K562 (cell line): ENCODE data around the gene SPTBN2. TPM values are rescaled to one million over a fixed set of nuclear protein-coding genes. Genes with fewer than 3 reads are reported as not detected.

Experiments used
- CBX3 ChIP-seq, 2 experiments: IDR thresholded peaks; 1 replicate in 1 of 2; 2 replicates in 1 of 2; pipeline ENCODE4 v1.6.1; 2012; ENCODE audit warnings: inconsistent platforms in 2 of 2, low read length in 2 of 2, borderline replicate concordance in 1 of 2, control low read depth in 1 of 2
- EZH2 ChIP-seq: IDR thresholded peaks from 2 replicates; pipeline ENCODE4 v1.6.1; 2012; ENCODE audit warnings: low read depth, mild to moderate bottlenecking, inconsistent platforms, low read length, borderline replicate concordance
- ILF3 ChIP-seq: fragments of 450-650 bp; IDR thresholded peaks from 2 replicates; pipeline ENCODE4 v1.6.1; 2018; ENCODE audit warnings: antibody characterized with exemption, mild to moderate bottlenecking, moderate library complexity, borderline replicate concordance
- KDM5B ChIP-seq: fragments of 200-600 bp; sonication (generic); IDR thresholded peaks from 2 replicates; pipeline ENCODE4 v1.6.1; 2012; ENCODE audit warnings: low read depth, mild to moderate bottlenecking, moderate library complexity, low read length, control low read depth, inconsistent platforms; ENCODE audit not compliant: insufficient replicate concordance
- L3MBTL2 ChIP-seq: fragments of 450-650 bp; IDR thresholded peaks from 2 replicates; pipeline ENCODE4 v1.6.1; 2016; ENCODE audit warnings: mild to moderate bottlenecking, moderate library complexity
- MBD2 ChIP-seq: sonication (generic); IDR thresholded peaks from 2 replicates; pipeline ENCODE4 v1.6.1; 2016; ENCODE audit warnings: low read depth, borderline replicate concordance
- NFIC ChIP-seq: fragments of 450-650 bp; IDR thresholded peaks from 2 replicates; pipeline ENCODE4 v1.6.1; 2017; ENCODE audit warnings: mild to moderate bottlenecking, inconsistent platforms
- PYGO2 ChIP-seq: fragments of 450-650 bp; IDR thresholded peaks from 2 replicates; pipeline ENCODE4 v1.6.1; 2016; ENCODE audit warnings: mild to moderate bottlenecking, missing genetic modification characterization, moderate library complexity, missing compliant biosample characterization
- SAP30 ChIP-seq: fragments of 200-600 bp; sonication (generic); IDR thresholded peaks from 2 replicates; pipeline ENCODE4 v1.6.1; 2012; ENCODE audit warnings: borderline replicate concordance, low read depth, mild to moderate bottlenecking, moderate library complexity, low read length, control low read depth, inconsistent platforms; ENCODE audit not compliant: insufficient read depth, poor library complexity, severe bottlenecking
- SIN3A ChIP-seq, 2 experiments: fragments of 150-350 bp in 1 of 2; IDR thresholded peaks; 2 replicates each; pipeline ENCODE4 v1.6.1; 2011 to 2016; ENCODE audit warnings: borderline replicate concordance in 2 of 2, low read depth in 2 of 2, low read length in 2 of 2, mild to moderate bottlenecking in 2 of 2, moderate library complexity in 2 of 2; ENCODE audit not compliant: control insufficient read depth in 1 of 2
- ZEB2 ChIP-seq: fragments of 450-650 bp; IDR thresholded peaks from 2 replicates; pipeline ENCODE4 v1.6.1; 2016
- ZNF24 ChIP-seq: fragments of 450-650 bp; IDR thresholded peaks from 2 replicates; pipeline ENCODE4 v1.6.1; 2016
- ZNF766 ChIP-seq: fragments of 200-800 bp; sonication (Bioruptor generic); conservative IDR thresholded peaks from 2 replicates; pipeline ENCODE4 v1.6.1; 2016; ENCODE audit warnings: missing genetic modification characterization, missing compliant biosample characterization
- polyA plus RNA-seq, 8 experiments: library from polyadenylated mRNA; depleted of rRNA in 4 of 8; stranded (reverse) in 5 of 8; unstranded in 3 of 8; fragments of >200 nt; fragmentation: Nextera tagmentation in 2 of 8; fragmentation: Illumina TruSeq in 1 of 8; extraction: Ambion mirVana in 2 of 8; extraction: Trizol in 1 of 8; gene quantifications; 2 replicates each; pipeline versions ENCODE4 v1.2.1 to v1.2.3, GENCODE V29; 2011 to 2014; ENCODE audit warnings: inconsistent platforms in 1 of 8, missing spikeins in 1 of 8
- total RNA-seq, 7 experiments: library from RNA; depleted of rRNA in 6 of 7; stranded (reverse); fragments of >200 nt in 6 of 7; fragmentation: Illumina TruSeq in 2 of 7; extraction: Trizol in 2 of 7; gene quantifications; 2 replicates each; pipeline versions ENCODE4 v1.2.1 to v1.2.3, GENCODE V29; 2011 to 2021; ENCODE audit warnings: low replicate concordance in 1 of 7
- TF ChIP-seq, protein P1 (sequence below): fragments of 450-650 bp; formaldehyde crosslinking; IDR thresholded peaks from 2 replicates; pipeline ENCODE4 v1.4.0; 2022; ENCODE audit warnings: missing genetic modification characterization
- TF ChIP-seq, protein P2 (sequence below): fragments of 200-400 bp; formaldehyde crosslinking; IDR thresholded peaks from 2 replicates; pipeline ENCODE4 v1.6.1; 2017; ENCODE audit warnings: mild to moderate bottlenecking, low read depth, low read length, moderate library complexity
- TF ChIP-seq, protein P3 (sequence below): sonication (generic); formaldehyde crosslinking; IDR thresholded peaks from 2 replicates; pipeline ENCODE4 v1.8.0; 2023; ENCODE audit warnings: mild to moderate bottlenecking, missing genetic modification reagents
- TF ChIP-seq, protein P4 (sequence below): fragments of 450-650 bp; IDR thresholded peaks from 2 replicates; pipeline ENCODE4 v1.6.1; 2017; ENCODE audit warnings: mild to moderate bottlenecking, moderate library complexity

SPTBN2 gene
- total and polyA plus RNA-seq, 9 of the 15 experiments (the other 6 are each of a cell fraction or from before 2014, with no cell fraction given) = 0.38 to 56.5 (median 19.7) TPM

DNA sequence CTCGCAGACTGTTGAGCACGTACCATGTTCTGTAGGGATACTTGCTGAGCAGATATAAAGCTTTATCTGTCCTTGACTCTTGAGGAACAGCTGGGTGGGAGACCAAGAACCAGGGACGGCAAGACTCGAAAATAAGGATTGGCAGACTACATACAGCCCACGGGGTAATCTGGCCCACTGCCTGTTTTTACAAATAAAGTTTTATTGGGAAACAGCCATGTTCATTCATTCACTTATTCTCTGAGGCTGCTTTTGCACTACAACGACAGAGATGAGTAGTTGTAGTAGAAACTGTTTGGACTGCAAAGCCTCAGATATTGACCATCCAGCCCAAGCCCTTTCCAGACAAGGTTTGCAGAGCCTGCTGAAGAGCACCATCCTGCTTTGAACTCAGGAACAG is 31.0 kb downstream of the SPTBN2 start (continued):
- TF ChIP-seq, protein P1, sequence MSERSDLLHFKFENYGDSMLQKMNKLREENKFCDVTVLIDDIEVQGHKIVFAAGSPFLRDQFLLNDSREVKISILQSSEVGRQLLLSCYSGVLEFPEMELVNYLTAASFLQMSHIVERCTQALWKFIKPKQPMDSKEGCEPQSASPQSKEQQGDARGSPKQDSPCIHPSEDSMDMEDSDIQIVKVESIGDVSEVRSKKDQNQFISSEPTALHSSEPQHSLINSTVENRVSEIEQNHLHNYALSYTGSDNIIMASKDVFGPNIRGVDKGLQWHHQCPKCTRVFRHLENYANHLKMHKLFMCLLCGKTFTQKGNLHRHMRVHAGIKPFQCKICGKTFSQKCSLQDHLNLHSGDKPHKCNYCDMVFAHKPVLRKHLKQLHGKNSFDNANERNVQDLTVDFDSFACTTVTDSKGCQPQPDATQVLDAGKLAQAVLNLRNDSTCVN (CRISPR knock-in tag) = no peak
- TF ChIP-seq NFIC = 0 out of 2 replicates have a peak, but pooled peaks have one; percentile 21
- no peak for TF ChIP-seq ILF3
- no peak for TF ChIP-seq SAP30
- no peak for TF ChIP-seq MBD2
- TF ChIP-seq KDM5B = no peak
- no peak for TF ChIP-seq CBX3 (IDR thresholded peaks at IDR 0.05; ENCODE audit: borderline replicate concordance in 1 of 2, low read length in 2 of 2)
- TF ChIP-seq ZNF766 = no peak
- TF ChIP-seq, protein P2, sequence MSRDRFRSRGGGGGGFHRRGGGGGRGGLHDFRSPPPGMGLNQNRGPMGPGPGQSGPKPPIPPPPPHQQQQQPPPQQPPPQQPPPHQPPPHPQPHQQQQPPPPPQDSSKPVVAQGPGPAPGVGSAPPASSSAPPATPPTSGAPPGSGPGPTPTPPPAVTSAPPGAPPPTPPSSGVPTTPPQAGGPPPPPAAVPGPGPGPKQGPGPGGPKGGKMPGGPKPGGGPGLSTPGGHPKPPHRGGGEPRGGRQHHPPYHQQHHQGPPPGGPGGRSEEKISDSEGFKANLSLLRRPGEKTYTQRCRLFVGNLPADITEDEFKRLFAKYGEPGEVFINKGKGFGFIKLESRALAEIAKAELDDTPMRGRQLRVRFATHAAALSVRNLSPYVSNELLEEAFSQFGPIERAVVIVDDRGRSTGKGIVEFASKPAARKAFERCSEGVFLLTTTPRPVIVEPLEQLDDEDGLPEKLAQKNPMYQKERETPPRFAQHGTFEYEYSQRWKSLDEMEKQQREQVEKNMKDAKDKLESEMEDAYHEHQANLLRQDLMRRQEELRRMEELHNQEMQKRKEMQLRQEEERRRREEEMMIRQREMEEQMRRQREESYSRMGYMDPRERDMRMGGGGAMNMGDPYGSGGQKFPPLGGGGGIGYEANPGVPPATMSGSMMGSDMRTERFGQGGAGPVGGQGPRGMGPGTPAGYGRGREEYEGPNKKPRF = no peak
- TF ChIP-seq PYGO2 (tag) = no peak
- TF ChIP-seq EZH2 = no peak
- peak; percentile 69 for TF ChIP-seq ZNF24
- TF ChIP-seq L3MBTL2 = no peak
- TF ChIP-seq ZEB2 = no peak
- TF ChIP-seq, protein P3, sequence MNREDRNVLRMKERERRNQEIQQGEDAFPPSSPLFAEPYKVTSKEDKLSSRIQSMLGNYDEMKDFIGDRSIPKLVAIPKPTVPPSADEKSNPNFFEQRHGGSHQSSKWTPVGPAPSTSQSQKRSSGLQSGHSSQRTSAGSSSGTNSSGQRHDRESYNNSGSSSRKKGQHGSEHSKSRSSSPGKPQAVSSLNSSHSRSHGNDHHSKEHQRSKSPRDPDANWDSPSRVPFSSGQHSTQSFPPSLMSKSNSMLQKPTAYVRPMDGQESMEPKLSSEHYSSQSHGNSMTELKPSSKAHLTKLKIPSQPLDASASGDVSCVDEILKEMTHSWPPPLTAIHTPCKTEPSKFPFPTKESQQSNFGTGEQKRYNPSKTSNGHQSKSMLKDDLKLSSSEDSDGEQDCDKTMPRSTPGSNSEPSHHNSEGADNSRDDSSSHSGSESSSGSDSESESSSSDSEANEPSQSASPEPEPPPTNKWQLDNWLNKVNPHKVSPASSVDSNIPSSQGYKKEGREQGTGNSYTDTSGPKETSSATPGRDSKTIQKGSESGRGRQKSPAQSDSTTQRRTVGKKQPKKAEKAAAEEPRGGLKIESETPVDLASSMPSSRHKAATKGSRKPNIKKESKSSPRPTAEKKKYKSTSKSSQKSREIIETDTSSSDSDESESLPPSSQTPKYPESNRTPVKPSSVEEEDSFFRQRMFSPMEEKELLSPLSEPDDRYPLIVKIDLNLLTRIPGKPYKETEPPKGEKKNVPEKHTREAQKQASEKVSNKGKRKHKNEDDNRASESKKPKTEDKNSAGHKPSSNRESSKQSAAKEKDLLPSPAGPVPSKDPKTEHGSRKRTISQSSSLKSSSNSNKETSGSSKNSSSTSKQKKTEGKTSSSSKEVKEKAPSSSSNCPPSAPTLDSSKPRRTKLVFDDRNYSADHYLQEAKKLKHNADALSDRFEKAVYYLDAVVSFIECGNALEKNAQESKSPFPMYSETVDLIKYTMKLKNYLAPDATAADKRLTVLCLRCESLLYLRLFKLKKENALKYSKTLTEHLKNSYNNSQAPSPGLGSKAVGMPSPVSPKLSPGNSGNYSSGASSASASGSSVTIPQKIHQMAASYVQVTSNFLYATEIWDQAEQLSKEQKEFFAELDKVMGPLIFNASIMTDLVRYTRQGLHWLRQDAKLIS (CRISPR knock-in tag) = no peak
- TF ChIP-seq, protein P4, sequence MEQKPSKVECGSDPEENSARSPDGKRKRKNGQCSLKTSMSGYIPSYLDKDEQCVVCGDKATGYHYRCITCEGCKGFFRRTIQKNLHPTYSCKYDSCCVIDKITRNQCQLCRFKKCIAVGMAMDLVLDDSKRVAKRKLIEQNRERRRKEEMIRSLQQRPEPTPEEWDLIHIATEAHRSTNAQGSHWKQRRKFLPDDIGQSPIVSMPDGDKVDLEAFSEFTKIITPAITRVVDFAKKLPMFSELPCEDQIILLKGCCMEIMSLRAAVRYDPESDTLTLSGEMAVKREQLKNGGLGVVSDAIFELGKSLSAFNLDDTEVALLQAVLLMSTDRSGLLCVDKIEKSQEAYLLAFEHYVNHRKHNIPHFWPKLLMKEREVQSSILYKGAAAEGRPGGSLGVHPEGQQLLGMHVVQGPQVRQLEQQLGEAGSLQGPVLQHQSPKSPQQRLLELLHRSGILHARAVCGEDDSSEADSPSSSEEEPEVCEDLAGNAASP = no peak
- no peak for TF ChIP-seq SIN3A (IDR thresholded peaks at IDR 0.05; ENCODE audit: borderline replicate concordance in 2 of 2, control insufficient read depth in 1 of 2, low read depth in 2 of 2, low read length in 2 of 2)
